22Rv1 (cell line): ENCODE measurements around the gene TRPM3.

Experiments
- H3K27ac ChIP-seq: fragments of 450-650 bp; 2 replicates; pipeline ENCODE4 v1.5.1; 2017
- CTCF ChIP-seq: fragments of 450-650 bp; IDR thresholded peaks from 2 replicates; pipeline ENCODE4 v1.5.1; 2017; ENCODE audit warnings: mild to moderate bottlenecking
- ZFX ChIP-seq: fragments of 450-650 bp; IDR thresholded peaks from 2 replicates; pipeline ENCODE4 v1.6.1; 2017; ENCODE audit warnings: antibody characterized with exemption, borderline replicate concordance

TRPM3 gene

GRCh38 chr9:70840266-70840665, 281.2 kb downstream of the TRPM3 start:
- no peak for TF ChIP-seq ZFX
- TF ChIP-seq CTCF: no peak
- no peak overlapping the region for H3K27ac ChIP-seq

GRCh38 chr9:70835323-70835722, 286.1 kb downstream of the TRPM3 start:
- no peak for TF ChIP-seq ZFX
- no peak for TF ChIP-seq CTCF
- H3K27ac ChIP-seq: no peak overlapping the region

- TF ChIP-seq CTCF (no peak), ZFX (no peak)
- H3K27ac ChIP-seq: no peak overlapping the region
These were observed 288.9 kb downstream of the TRPM3 start for GRCh38 chr9:70832492-70832891.

- TF ChIP-seq ZFX (no peak), CTCF (no peak)
- no peak overlapping the region for H3K27ac ChIP-seq
These were observed 290.8 kb downstream of the TRPM3 start for GRCh38 chr9:70830618-70831017.

GRCh38 chr9:70829591-70830265, 291.7 kb downstream of the TRPM3 start:
- TF ChIP-seq CTCF: no peak
- no peak for TF ChIP-seq ZFX
- H3K27ac ChIP-seq: no peak overlapping the region

- H3K27ac ChIP-seq: no peak overlapping the region
- TF ChIP-seq ZFX (no peak), CTCF (no peak)
These were observed 294.9 kb downstream of the TRPM3 start for GRCh38 chr9:70826562-70826961.

GRCh38 chr9:70823284-70823683, 298.1 kb downstream of the TRPM3 start:
- H3K27ac ChIP-seq: no peak overlapping the region
- TF ChIP-seq ZFX (no peak), CTCF (no peak)
